Ovary (tissue), 9 donors: ENCODE measurements around the gene COL8A2. TPM values are rescaled to one million over a fixed set of nuclear protein-coding genes. Genes with fewer than 3 reads are reported as not detected.

Experiments
- DNase-seq, 5 donors: peaks; one replicate each; pipeline ENCODE4 v3.0.0-alpha.2; 2019 to 2020
- H3K27ac ChIP-seq, 2 donors: fragments of 200-600 bp; one replicate each; pipeline versions ENCODE4 v1.5.1 to v1.8.0; 2019 to 2022
- H3K27me3 ChIP-seq: fragments of 200-600 bp; one replicate; pipeline ENCODE4 v1.8.0; 2022
- H3K36me3 ChIP-seq: fragments of 200-600 bp; sonication (generic); one replicate; pipeline ENCODE4 v1.5.1; 2019
- H3K4me1 ChIP-seq: one replicate; pipeline ENCODE4 v1.8.1; 2013; ENCODE audit warnings: mild to moderate bottlenecking, moderate library complexity; ENCODE audit not compliant: insufficient read depth
- H3K4me3 ChIP-seq: fragments of 200-600 bp; sonication (generic); one replicate; pipeline ENCODE4 v1.5.1; 2017
- H3K9me3 ChIP-seq, 2 donors: fragments of 200-600 bp in 1 of 2; sonication (generic) in 1 of 2; one replicate each; pipeline versions ENCODE4 v1.5.1 to v1.8.1; 2013 to 2019; ENCODE audit warnings: mild to moderate bottlenecking in 1 of 2, moderate library complexity in 1 of 2
- CTCF ChIP-seq, 3 donors: fragments of 450-650 bp in 2 of 3; fragments of 200-600 bp in 1 of 3; IDR thresholded peaks; one replicate each; pipeline versions ENCODE4 v1.5.1 to v1.8.0; 2016 to 2022; ENCODE audit warnings: antibody characterized with exemption in 3 of 3, mild to moderate bottlenecking in 1 of 3
- EP300 ChIP-seq: sonication (generic); formaldehyde crosslinking; IDR thresholded peaks from one replicate; pipeline ENCODE4 v1.6.1; 2017; ENCODE audit warnings: antibody characterized with exemption
- POLR2A ChIP-seq: fragments of 450-650 bp; IDR thresholded peaks from one replicate; pipeline ENCODE4 v1.6.1; 2017; ENCODE audit warnings: antibody characterized with exemption, mild to moderate bottlenecking, moderate library complexity
- WGBS, 3 donors: extraction: QIAGEN DNeasy Blood & Tissue Kit in 1 of 3; methylation state at CpG; one replicate each; pipeline versions ENCODE4 v1.1.5 to v1.1.7; 2013 to 2017; 5-methylcytosine and 5-hydroxymethylcytosine counted together
- intact Hi-C, 4 donors: fragments of 100-400 bp; cut with DNase I; formaldehyde crosslinking; loops; one replicate each; pipeline versions ENCODE4 v1.11.0 to v1.15.1; 2022 to 2023
- polyA plus RNA-seq, 2 donors: library from polyadenylated mRNA; stranded (reverse); fragments of 200-250 nt in 1 of 2; fragments of 350-450 nt in 1 of 2; fragmentation: Illumina TruSeq in 1 of 2; extraction: RNeasy Lipid Tissue Mini Kit (QIAGEN cat#74804) in 1 of 2; gene quantifications; one replicate each; pipeline ENCODE4 v1.2.3, GENCODE V29; 2013 to 2014
- total RNA-seq, 7 donors: library from RNA; depleted of rRNA in 2 of 7; stranded (reverse); fragments of >200 nt in 2 of 7; fragmentation: NEBNext Ultra II Directional in 3 of 7; extraction: Animal tissue kit (Norgen Biotek cat#: 25700) in 3 of 7; gene quantifications; one replicate each; pipeline versions ENCODE4 v1.1.0 to v1.2.4, GENCODE V29; 2016 to 2023
- donor health status: DM: no; HTN: no; CAD: no; lungs with moderate emphysema.
- donor health status: DM: no; HTN: no; CAD: no.
- donor health status: Bipolar disorder and iron deficiency.
- donor health status: DM: yes; HTN: yes; CAD: no.
- donor health status: DM: no; HTN: no; CAD: no.
- donor health status: DM: yes; HTN: yes; CAD: no.

Gene COL8A2
- total and polyA plus RNA-seq, 9 donors: 2.3 to 6.2 (median 4.1) TPM

GRCh38 chr1:36126797-36127500 is 1.9 kb upstream of the COL8A2 start:
- no peaks in the 10 kb centered on the region for H3K27me3 ChIP-seq
- no peak for DNase-seq
- H3K27ac ChIP-seq: no peak overlapping the region
- H3K4me1 ChIP-seq: peaks cover 6% of the 10 kb centered on the region
- no peaks in the 10 kb centered on the region for H3K9me3 ChIP-seq
- no peaks in the 10 kb centered on the region for H3K36me3 ChIP-seq
- intact Hi-C loops: no loop called here
- 48 to 55% (median 52%) methylated on average over 7 of the region's 7 CpGs for WGBS, 3 donors
- TF ChIP-seq EP300: no peak
- TF ChIP-seq CTCF (IDR thresholded peaks at IDR 0.05): no peak
- TF ChIP-seq POLR2A: no peak
- H3K4me3 ChIP-seq: no peak overlapping the region

- 74 to 78% (median 77%) methylated on average over 21 of the region's 21 CpGs for WGBS, 3 donors
- no peak overlapping the region for H3K27ac ChIP-seq
- no peak for DNase-seq
- no peaks in the 10 kb centered on the region for H3K36me3 ChIP-seq
- no peak overlapping the region for H3K4me3 ChIP-seq
- H3K9me3 ChIP-seq: no peaks in the 10 kb centered on the region
- H3K27me3 ChIP-seq: no peaks in the 10 kb centered on the region
- TF ChIP-seq EP300 (no peak), CTCF (IDR thresholded peaks at IDR 0.05) (no peak), POLR2A (no peak)
- intact Hi-C loops: no loop called here
- peaks cover 6% of the 10 kb centered on the region for H3K4me1 ChIP-seq
Observed at GRCh38 chr1:36126005-36126716, 1.1 kb upstream of the COL8A2 start.

- Histone ChIP-seq H3K27me3 (no peaks in the 10 kb centered on the region), H3K36me3 (no peaks in the 10 kb centered on the region), H3K9me3 (no peaks in the 10 kb centered on the region), H3K27ac (no peak overlapping the region), H3K4me1 (peaks cover 6% of the 10 kb centered on the region), H3K4me3 (peak overlapping the region; percentile 35)
- intact Hi-C loops: no loop called here
- no peak for TF ChIP-seq EP300
- TF ChIP-seq POLR2A: no peak
- no peak for DNase-seq
- 23 to 58% (median 35%) methylated on average over 18 to 42 of the region's 42 CpGs for WGBS, 3 donors
Observed at GRCh38 chr1:36124404-36125128, 456 bp downstream of the COL8A2 start.

- Histone ChIP-seq H3K27ac (no peak overlapping the region), H3K4me3 (no peak overlapping the region), H3K36me3 (no peaks in the 10 kb centered on the region), H3K4me1 (peaks cover 6% of the 10 kb centered on the region), H3K27me3 (no peaks in the 10 kb centered on the region), H3K9me3 (no peaks in the 10 kb centered on the region)
- TF ChIP-seq CTCF (IDR thresholded peaks at IDR 0.05) (no peak), POLR2A (no peak)
- DNase-seq: no peak
- 60 to 68% (median 67%) methylated on average over 8 of the region's 8 CpGs for WGBS, 3 donors
- intact Hi-C loops: no loop called here
Observed at GRCh38 chr1:36123356-36123755, 1.7 kb downstream of the COL8A2 start.
